Activated naive CD4-positive, alpha-beta T cell treated with anti-CD3 and anti-CD28 coated beads for 36 hours (primary cell): ENCODE data around the gene PTH2. TPM values are rescaled to one million over a fixed set of nuclear protein-coding genes. Genes with fewer than 3 reads are reported as not detected.

Experiments used
- CTCF ChIA-PET: fragments of 350-600 bp; sonication (Branson Sonifier 250); formaldehyde crosslinking; loops from one replicate; lab custom pipeline; 2021; ENCODE audit warnings: antibody characterized with exemption; lab: Charles Lee
- DNase-seq: peaks from one replicate; pipeline ENCODE4 v3.0.0-alpha.2; 2020
- H3K27ac Mint-ChIP-seq: one replicate; pipeline ENCODE4 v1.8.0; 2021; ENCODE audit warnings: mild to moderate bottlenecking, mixed read lengths
- H3K27me3 Mint-ChIP-seq: one replicate; pipeline ENCODE4 v1.8.0; 2021; ENCODE audit warnings: low read depth, mixed read lengths
- H3K36me3 Mint-ChIP-seq: one replicate; pipeline ENCODE4 v1.8.0; 2021; ENCODE audit warnings: low read depth, mixed read lengths
- H3K4me1 Mint-ChIP-seq: one replicate; pipeline ENCODE4 v1.8.0; 2021; ENCODE audit warnings: low read depth, mixed read lengths
- H3K4me3 Mint-ChIP-seq: one replicate; pipeline ENCODE4 v1.8.0; 2021; ENCODE audit warnings: mild to moderate bottlenecking, moderate library complexity, mixed read lengths
- H3K9me3 Mint-ChIP-seq: one replicate; pipeline ENCODE4 v1.8.0; 2021; ENCODE audit warnings: mixed read lengths
- intact Hi-C: fragments of 100-400 bp; cut with micrococcal nuclease; formaldehyde crosslinking; loops from one replicate; pipeline ENCODE4 v1.15.1; 2023
- total RNA-seq, 2 experiments: library from RNA; stranded (reverse); gene quantifications; one replicate each; pipeline ENCODE4 v1.2.3, GENCODE V29; 2021

Gene PTH2
- total RNA-seq, 2 experiments from 2014 or later: not detected

GRCh38 chr19:49415810-49416200 is 7.4 kb downstream of the PTH2 start:
- Mint-ChIP-seq H3K4me3 (no peak overlapping the region), H3K9me3 (no peaks in the 10 kb centered on the region), H3K27ac (no peak overlapping the region), H3K27me3 (peaks cover 11% of the 10 kb centered on the region), H3K36me3 (no peaks in the 10 kb centered on the region), H3K4me1 (peaks cover 20% of the 10 kb centered on the region)
- no peak for DNase-seq
- intact Hi-C loops: no loop called here
- CTCF ChIA-PET: no interaction called here

DNA sequence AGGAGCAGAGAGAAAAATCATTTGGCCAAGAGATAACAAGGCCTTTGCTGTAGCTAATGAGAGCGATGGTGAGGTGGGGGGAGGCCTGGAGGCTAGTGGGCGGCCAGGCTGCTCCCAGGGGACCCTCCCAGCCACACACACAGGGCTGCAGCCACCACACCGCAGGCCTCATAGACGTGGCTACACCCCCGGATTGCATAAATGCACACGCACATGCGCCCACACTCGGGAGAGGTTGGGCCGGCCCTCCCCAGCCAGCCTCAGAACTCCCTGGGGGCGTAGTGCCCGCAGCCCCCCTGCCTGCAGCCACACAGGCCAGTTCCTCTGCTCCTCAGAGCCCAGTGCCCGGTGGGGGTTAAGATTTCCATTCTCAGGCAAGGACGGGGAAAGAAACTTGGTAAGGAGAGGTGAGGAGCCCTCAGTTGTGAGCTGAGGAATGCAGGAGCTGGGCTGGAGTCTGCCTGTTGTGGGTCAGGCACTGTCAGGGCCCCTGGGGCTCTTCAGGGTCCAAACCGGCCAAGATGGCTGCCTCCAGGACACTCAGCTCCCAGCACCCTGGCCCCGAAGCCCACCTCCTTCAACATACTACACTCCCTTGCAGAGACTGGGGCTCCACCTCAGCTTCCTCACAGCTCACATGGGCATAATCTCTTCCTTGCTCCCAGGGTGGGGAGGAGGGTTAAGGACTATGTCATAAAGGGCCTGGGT is 8.0 kb downstream of the PTH2 start:
- peaks cover 18% of the 10 kb centered on the region for H3K4me1 Mint-ChIP-seq
- no peak overlapping the region for H3K27ac Mint-ChIP-seq
- no peaks in the 10 kb centered on the region for H3K9me3 Mint-ChIP-seq
- peaks cover 6% of the 10 kb centered on the region for H3K27me3 Mint-ChIP-seq
- CTCF ChIA-PET: no interaction called here
- no peak for DNase-seq
- H3K36me3 Mint-ChIP-seq: no peaks in the 10 kb centered on the region
- no peak overlapping the region for H3K4me3 Mint-ChIP-seq
- intact Hi-C loops: no loop called here

DNA sequence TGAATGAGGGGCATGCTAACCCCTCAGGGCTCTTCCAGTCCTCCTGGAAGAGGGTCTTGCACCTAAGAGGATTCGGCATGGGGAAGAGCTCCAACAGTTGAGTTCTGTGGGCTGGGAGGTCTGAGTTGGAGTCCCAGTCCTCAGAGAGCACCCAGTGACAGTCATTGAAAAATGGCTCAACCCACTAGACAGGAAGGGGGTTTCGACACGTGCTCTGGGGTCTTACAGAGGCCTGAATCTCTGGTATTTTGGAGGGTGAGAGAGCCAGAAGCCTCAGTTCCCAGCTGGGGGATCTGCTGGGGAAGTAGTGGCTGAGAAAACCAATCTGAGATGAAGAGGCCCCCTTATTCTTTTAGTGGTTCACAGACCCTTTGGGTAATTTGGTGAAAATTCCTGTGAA is 9.0 kb downstream of the PTH2 start:
- Mint-ChIP-seq H3K27ac (no peak overlapping the region), H3K27me3 (no peaks in the 10 kb centered on the region), H3K9me3 (no peaks in the 10 kb centered on the region), H3K4me1 (peaks cover 27% of the 10 kb centered on the region), H3K4me3 (no peak overlapping the region), H3K36me3 (no peaks in the 10 kb centered on the region)
- intact Hi-C loops: no loop called here
- CTCF ChIA-PET: no interaction called here
- DNase-seq: no peak

DNA sequence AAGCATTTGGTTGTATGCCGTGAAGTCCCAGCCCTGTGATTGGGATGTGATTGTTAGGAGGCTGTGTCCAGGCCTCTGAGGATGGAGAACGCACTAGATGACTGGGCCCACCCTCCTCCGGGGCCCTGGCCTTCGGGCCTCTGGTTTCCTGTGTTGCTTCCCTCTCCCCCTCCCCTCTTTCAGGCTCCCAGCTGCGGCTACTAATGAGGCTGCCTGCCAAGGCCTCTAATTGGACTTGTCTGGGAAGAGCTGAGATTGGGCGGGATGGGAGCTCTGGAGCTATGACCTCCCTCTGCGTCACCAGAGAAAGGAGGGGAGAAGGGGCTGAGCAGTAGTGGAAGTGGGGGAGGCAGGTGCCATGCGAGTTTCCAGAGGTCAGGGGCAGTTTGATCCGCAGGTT is 9.9 kb downstream of the PTH2 start:
- Mint-ChIP-seq H3K36me3 (no peaks in the 10 kb centered on the region), H3K27ac (no peak overlapping the region), H3K27me3 (no peaks in the 10 kb centered on the region), H3K9me3 (no peaks in the 10 kb centered on the region), H3K4me3 (no peak overlapping the region), H3K4me1 (peaks cover 36% of the 10 kb centered on the region)
- DNase-seq: no peak
- intact Hi-C loops: no loop called here
- CTCF ChIA-PET: interaction anchor here (0.6 to 0.7 kb wide), 2 partner anchors 55 to 188 kb away, joined by 3 read pairs; no protein-coding TSS in a partner anchor

- DNase-seq: no peak
- Mint-ChIP-seq H3K4me3 (no peak overlapping the region), H3K4me1 (peaks cover 52% of the 10 kb centered on the region), H3K27me3 (no peaks in the 10 kb centered on the region), H3K36me3 (no peaks in the 10 kb centered on the region), H3K27ac (no peak overlapping the region), H3K9me3 (no peaks in the 10 kb centered on the region)
- intact Hi-C loops: no loop called here
- CTCF ChIA-PET: interaction anchor here (0.7 to 3.2 kb wide), 4 partner anchors 9 to 120 kb away, joined by 3 to 15 read pairs (median 4); no protein-coding TSS in a partner anchor
These were observed 11.4 kb downstream of the PTH2 start for GRCh38 chr19:49411681-49412326.

- CTCF ChIA-PET: interaction anchor here (0.6 to 3.2 kb wide), 8 partner anchors 12 to 211 kb away, joined by 3 to 15 read pairs (median 3); partner anchors contain the start of gene FLT3LG
- peak; percentile 40 for DNase-seq
- Mint-ChIP-seq H3K9me3 (no peaks in the 10 kb centered on the region), H3K27me3 (no peaks in the 10 kb centered on the region), H3K4me1 (peaks cover 54% of the 10 kb centered on the region), H3K4me3 (peak overlapping the region; percentile 1), H3K36me3 (no peaks in the 10 kb centered on the region), H3K27ac (peak overlapping the region; percentile 46)
- intact Hi-C loops: no loop called here
These were observed 13.7 kb downstream of the PTH2 start for GRCh38 chr19:49409441-49410029.

- CTCF ChIA-PET: interaction anchor here (0.6 to 3.2 kb wide), 7 partner anchors 12 to 210 kb away, joined by 3 to 15 read pairs (median 3); partner anchors contain the start of gene FLT3LG
- intact Hi-C loops: no loop called here
- H3K4me3 Mint-ChIP-seq: peak overlapping the region; percentile 1
- no peak for DNase-seq
- peaks cover 54% of the 10 kb centered on the region for H3K4me1 Mint-ChIP-seq
- H3K27ac Mint-ChIP-seq: peak overlapping the region; percentile 46
- no peaks in the 10 kb centered on the region for H3K9me3 Mint-ChIP-seq
- H3K36me3 Mint-ChIP-seq: no peaks in the 10 kb centered on the region
- H3K27me3 Mint-ChIP-seq: no peaks in the 10 kb centered on the region
These were observed 14.3 kb downstream of the PTH2 start for GRCh38 chr19:49408816-49409440.

GRCh38 chr19:49407482-49408015 is 15.7 kb downstream of the PTH2 start:
- CTCF ChIA-PET: interaction anchor here (1.3 kb wide), 1 partner anchor 11 kb away, joined by 4 read pairs; no protein-coding TSS in a partner anchor
- no peaks in the 10 kb centered on the region for H3K36me3 Mint-ChIP-seq
- H3K9me3 Mint-ChIP-seq: no peaks in the 10 kb centered on the region
- H3K27ac Mint-ChIP-seq: no peak overlapping the region
- no peaks in the 10 kb centered on the region for H3K27me3 Mint-ChIP-seq
- no peak for DNase-seq
- peaks cover 60% of the 10 kb centered on the region for H3K4me1 Mint-ChIP-seq
- no peak overlapping the region for H3K4me3 Mint-ChIP-seq
- intact Hi-C loops: no loop called here

- CTCF ChIA-PET: interaction anchor here (1.2 to 1.3 kb wide), 2 partner anchors 12 to 28 kb away, joined by 3 to 4 read pairs; no protein-coding TSS in a partner anchor
- Mint-ChIP-seq H3K36me3 (no peaks in the 10 kb centered on the region), H3K27me3 (no peaks in the 10 kb centered on the region), H3K4me3 (no peak overlapping the region), H3K9me3 (no peaks in the 10 kb centered on the region), H3K27ac (no peak overlapping the region), H3K4me1 (peaks cover 55% of the 10 kb centered on the region)
- no peak for DNase-seq
- intact Hi-C loops: no loop called here
These were observed 16.2 kb downstream of the PTH2 start for GRCh38 chr19:49407079-49407478.

GRCh38 chr19:49403404-49404187 is 19.6 kb downstream of the PTH2 start:
- Mint-ChIP-seq H3K36me3 (no peaks in the 10 kb centered on the region), H3K27me3 (no peaks in the 10 kb centered on the region), H3K4me3 (no peak overlapping the region), H3K4me1 (peaks cover 37% of the 10 kb centered on the region), H3K9me3 (no peaks in the 10 kb centered on the region), H3K27ac (no peak overlapping the region)
- intact Hi-C loops: no loop called here
- no peak for DNase-seq
- CTCF ChIA-PET: interaction anchor here (0.7 to 0.9 kb wide), 2 partner anchors 47 to 314 kb away, joined by 3 read pairs; no protein-coding TSS in a partner anchor

DNA sequence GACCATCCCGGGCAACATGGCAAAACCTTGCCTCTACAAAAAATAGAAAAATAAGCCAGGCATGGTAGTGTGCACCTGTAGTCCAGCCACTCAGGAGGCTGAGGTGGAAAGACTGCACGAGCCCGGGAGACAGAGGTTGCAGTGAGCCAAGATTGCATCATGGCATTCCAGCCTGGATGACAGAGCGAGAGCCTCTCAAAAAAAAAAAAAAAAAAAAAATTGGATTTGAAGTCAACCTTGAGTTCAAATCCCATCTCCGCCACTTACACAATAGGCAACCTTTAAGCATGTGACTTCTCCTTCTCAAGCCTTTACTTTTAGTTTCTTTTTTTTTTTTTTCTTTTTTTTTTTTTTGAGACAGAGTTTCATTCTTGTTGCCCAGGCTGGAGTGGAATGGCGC is 23.2 kb downstream of the PTH2 start:
- Mint-ChIP-seq H3K4me3 (no peak overlapping the region), H3K36me3 (no peaks in the 10 kb centered on the region), H3K9me3 (no peaks in the 10 kb centered on the region), H3K4me1 (peaks cover 25% of the 10 kb centered on the region), H3K27me3 (no peaks in the 10 kb centered on the region), H3K27ac (no peak overlapping the region)
- intact Hi-C loops: no loop called here
- CTCF ChIA-PET: no interaction called here
- no peak for DNase-seq
